Prostate gland (tissue), 2 donors: ENCODE measurements around the gene BLTP3B.

Experiments
- CTCF ChIP-seq, 4 experiments: fragments of 200-600 bp in 2 of 4; fragments of 450-650 bp in 2 of 4; sonication (generic) in 2 of 4; IDR thresholded peaks; 1 replicate in 3 of 4; 2 replicates in 1 of 4; pipeline ENCODE4 v1.5.1; 2016 to 2019; ENCODE audit warnings: antibody characterized with exemption in 4 of 4, mild to moderate bottlenecking in 2 of 4, moderate library complexity in 2 of 4
- POLR2A ChIP-seq: fragments of 450-650 bp; IDR thresholded peaks from one replicate; pipeline ENCODE4 v1.6.1; 2016; ENCODE audit warnings: antibody characterized with exemption, mild to moderate bottlenecking
- POLR2AphosphoS5 ChIP-seq: sonication (generic); formaldehyde crosslinking; IDR thresholded peaks from one replicate; pipeline ENCODE4 v1.6.1; 2017; ENCODE audit warnings: antibody characterized with exemption

- TF ChIP-seq CTCF (IDR thresholded peaks at IDR 0.05) = no peak
- no peak for TF ChIP-seq POLR2A
- TF ChIP-seq POLR2AphosphoS5 = no peak
Observed at GRCh38 chr12:100138803-100139098, 3.9 kb downstream of the BLTP3B start.
